ENCODE measurements around the gene SCYL1.

GRCh38 chr11:65485920-65486219, 39.0 kb upstream of the SCYL1 start:
- no peak for TF ChIP-seq POLR2AphosphoS5 (IDR thresholded peaks at IDR 0.05; ENCODE audit: low read depth, low read length)
- TF ChIP-seq, protein P1, sequence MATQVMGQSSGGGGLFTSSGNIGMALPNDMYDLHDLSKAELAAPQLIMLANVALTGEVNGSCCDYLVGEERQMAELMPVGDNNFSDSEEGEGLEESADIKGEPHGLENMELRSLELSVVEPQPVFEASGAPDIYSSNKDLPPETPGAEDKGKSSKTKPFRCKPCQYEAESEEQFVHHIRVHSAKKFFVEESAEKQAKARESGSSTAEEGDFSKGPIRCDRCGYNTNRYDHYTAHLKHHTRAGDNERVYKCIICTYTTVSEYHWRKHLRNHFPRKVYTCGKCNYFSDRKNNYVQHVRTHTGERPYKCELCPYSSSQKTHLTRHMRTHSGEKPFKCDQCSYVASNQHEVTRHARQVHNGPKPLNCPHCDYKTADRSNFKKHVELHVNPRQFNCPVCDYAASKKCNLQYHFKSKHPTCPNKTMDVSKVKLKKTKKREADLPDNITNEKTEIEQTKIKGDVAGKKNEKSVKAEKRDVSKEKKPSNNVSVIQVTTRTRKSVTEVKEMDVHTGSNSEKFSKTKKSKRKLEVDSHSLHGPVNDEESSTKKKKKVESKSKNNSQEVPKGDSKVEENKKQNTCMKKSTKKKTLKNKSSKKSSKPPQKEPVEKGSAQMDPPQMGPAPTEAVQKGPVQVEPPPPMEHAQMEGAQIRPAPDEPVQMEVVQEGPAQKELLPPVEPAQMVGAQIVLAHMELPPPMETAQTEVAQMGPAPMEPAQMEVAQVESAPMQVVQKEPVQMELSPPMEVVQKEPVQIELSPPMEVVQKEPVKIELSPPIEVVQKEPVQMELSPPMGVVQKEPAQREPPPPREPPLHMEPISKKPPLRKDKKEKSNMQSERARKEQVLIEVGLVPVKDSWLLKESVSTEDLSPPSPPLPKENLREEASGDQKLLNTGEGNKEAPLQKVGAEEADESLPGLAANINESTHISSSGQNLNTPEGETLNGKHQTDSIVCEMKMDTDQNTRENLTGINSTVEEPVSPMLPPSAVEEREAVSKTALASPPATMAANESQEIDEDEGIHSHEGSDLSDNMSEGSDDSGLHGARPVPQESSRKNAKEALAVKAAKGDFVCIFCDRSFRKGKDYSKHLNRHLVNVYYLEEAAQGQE (IDR thresholded peaks at IDR 0.05; ENCODE audit: insufficient read depth in 1 of 2, low read depth in 2 of 2, low read length in 2 of 2), result no peak
- TF ChIP-seq SIN3A (IDR thresholded peaks at IDR 0.05; ENCODE audit: borderline replicate concordance, insufficient read depth, low read length), result no peak

All from PFSK-1 (cell line).